Iris pigment epithelial cell (primary cell): ENCODE results near the gene MED27.

Source experiments
- DNase-seq: peaks from one replicate; pipeline ENCODE4 v3.0.0-alpha.2; 2011; ENCODE audit warnings: low read depth

MED27 gene, protein sequence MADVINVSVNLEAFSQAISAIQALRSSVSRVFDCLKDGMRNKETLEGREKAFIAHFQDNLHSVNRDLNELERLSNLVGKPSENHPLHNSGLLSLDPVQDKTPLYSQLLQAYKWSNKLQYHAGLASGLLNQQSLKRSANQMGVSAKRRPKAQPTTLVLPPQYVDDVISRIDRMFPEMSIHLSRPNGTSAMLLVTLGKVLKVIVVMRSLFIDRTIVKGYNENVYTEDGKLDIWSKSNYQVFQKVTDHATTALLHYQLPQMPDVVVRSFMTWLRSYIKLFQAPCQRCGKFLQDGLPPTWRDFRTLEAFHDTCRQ

DNA sequence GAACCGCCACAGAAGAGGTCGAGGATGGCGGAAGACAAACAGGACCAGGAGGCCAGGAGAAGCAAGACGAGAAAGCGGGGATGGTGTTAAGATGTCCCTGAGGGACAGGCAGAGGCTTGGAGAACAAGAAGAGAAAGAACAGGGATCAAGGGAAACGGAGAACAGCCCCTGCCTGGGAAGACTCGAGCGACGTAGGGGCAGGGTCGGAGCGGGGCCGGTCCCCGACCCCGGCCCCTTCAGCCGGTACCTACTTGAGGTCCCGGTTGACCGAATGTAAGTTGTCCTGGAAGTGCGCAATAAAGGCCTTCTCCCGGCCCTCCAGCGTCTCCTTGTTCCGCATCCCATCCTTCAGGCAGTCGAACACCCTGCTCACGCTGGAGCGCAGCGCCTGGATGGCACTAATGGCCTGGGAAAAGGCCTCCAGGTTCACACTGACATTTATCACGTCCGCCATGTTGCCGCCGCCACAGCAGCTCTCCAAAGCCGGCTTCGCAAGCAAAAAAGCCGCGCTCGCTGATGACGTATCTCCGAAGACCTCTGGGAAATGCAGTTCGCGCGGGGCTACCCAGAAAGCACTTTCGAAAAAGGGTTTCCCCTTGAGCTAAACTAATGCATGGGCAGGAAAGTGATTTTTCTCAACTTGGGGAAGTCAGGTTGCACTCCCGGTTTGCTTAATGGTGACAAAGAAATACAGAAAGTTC lies at the start of gene MED27:
TSS of gene MED27 (minus strand) at position 477 of the 701 bp plus-strand sequence. CDS start at position 454, 23 bp downstream.
- peak; percentile 95 for DNase-seq

DNA sequence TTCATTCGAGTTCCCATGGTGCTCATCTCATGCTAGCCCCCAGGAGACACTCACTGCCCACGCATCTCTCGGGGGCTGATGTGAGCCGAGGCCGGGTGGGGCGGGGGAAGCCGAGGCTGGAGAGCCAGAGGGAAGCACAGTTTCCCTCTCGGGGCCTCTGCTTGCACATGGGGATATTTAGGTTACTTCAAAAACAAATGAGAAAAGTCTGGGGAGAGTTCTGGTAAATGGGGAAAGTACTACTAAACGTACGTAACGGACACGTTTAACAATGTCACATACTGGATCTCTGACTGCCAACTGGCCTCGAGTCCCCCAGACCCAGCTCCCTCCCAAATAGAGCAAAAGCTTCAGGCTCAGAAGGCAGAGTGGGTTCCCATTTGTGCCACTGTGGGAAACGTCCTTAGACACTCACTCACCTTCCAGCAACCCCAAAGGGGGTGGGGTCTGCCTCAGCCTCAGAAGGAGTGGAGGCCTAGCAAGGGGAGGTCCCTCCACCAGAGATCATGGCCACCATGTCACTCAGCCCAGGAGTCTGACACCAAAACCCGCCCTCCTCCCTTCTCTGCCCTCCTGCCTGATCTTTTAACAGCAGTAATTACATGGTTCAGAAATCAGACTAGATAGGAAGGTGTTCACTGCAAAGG lies 48.3 kb upstream of the MED27 start:
- no peak for DNase-seq

DNA sequence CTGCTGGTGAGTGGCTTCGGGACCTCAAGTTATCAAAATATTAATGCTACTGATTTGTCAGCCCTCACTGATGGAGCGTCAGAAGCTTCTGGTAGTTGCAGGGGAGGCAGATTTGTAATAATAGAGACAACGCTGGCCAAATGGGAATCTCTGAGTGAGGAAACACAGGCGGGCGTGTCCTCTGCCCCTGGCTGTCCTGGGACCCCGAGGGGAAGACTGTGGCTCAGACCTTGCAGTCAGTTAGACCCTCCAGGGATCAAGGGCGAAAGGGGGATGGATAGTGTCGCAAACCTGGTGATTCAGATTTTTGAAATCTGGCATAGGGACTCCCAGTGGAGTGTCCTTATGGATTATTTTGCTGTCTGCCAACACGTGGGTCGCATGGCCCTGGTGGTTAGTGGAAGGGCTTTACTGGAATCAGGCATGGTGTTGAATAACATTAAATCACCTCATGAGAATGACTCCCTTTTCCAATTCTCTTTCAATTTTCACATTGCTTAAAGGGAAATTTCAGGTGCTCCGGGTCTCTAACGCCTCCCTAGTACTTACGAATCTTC lies 47.1 kb upstream of the MED27 start:
- no peak for DNase-seq

DNA sequence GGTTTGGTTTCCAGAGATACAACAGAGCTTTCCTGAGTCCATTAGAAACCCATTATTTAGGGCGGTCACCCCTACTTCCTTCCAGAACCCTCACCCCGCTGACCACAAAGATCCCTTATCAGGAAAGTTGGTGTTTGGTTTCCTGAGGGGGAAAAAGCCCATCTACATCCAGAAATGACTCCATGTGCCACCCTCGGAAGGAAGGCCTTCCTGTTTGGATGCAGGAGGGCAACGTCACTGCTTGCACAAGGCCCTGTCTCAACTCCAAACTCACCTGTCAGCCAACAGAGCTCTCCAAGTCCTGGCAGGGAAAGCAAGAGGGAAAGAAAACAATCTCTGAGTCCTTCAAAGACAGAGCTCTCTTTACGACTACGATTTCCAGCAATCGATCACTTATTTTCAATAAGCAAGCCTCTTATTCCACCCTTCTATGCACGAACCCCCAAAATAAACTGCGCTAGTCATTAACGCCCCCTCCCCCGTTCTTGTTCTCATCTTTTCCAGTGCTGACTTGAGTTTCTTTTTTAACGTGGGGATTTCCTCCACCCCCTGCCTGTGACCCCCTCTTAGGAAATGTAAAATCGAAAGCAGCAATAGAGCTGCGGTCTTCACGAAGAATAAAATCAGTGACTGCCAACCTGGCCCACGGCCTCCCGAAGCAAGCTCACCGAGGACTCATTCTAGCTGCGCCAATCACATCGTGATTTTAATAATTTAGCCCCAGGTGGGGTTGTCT lies 46.4 kb upstream of the MED27 start:
- no peak for DNase-seq

DNA sequence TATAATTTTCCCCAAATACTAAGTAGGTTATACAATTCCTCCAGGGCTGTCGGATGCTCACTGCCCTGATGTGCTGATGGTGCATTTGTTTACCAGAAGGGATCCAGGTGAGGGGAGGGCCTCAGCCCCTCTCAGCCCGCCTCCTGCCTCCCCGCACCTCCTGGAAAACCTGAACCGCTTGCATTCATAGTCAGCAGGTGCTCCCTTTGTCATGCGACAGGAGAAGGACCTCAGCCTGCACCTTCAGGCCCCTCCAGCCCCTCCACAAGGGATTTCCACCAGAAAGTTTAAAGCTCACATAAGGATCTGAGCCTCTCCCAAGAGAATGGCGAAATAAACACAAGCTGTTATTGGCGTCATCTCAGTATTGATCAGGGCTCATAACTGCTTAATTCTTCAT lies 45.7 kb upstream of the MED27 start:
- DNase-seq, result no peak

DNA sequence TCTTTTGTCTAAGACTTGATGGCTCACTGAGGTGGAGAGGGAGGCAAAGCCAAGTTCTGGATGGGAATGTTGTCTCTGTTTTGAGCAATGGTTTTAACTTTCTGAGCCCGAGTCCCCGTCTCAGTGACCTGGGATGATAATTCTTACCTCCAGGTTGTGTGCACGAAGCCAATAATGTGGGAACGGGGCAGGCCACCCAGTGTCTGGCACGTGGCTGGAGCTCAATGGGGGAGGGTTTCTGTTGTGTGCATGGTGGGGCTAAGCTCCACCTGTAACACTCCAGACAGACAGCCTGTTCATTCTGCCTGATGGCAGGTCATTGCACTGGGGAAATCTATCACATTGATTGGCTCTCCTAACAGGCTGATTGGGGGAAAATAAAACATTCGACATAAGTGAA lies 45.1 kb upstream of the MED27 start:
- DNase-seq, result no peak

DNA sequence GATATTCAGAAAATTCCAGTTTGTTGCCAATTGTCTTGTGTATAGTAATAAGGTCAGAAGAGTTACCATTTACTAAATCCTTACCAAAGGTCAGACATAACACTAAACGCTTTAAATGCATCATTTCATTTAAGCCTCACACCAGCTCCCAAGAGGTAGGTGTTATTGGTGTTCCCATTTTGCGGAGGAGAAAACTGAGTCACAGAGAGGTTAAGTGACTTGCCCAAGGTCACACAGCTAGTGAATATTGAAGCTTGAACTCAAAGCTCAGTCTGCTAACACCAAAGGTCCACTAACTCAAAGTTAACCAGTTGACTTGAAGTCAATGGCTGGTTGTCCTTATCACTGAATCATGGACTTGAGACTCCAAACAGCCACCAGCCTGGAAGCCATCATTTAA lies 41.4 kb upstream of the MED27 start:
- no peak for DNase-seq

DNA sequence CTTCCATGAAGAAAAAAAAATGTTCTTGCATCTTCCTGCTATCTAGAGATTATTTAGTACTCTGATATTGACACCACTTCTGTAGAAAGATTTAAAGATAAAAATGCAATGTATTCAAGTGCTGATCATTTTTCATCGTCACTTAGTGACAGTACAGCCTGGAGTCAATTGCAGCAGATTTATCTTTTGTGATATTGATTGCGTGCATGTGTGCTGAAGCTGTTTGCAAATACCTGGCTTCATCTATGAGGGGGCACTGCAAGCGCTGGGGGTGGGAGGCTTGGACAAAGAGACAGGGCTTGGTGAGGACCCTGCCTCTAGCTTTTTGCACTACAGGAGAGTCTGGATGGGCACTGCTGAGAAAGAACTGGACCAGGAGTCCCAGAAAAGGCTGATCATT lies 38.0 kb upstream of the MED27 start:
- DNase-seq, result no peak

DNA sequence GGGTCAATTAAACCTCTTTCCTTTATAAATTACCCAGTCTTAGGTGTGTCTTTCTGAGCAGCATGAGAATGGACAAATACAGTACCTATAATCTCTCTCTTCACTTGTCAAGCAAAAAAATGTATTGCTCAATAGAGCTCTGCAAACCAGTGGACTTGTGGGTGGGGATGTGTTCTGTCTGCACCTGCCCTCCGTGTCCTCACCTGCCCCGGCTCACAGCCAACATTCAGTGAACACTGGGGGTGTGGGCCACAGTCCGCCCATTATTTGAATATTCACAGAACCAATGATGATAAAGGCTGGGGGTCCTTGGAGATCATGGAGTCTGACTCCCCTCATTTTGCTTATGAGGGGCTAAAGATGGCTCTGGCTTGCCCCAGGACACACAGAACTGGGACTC lies 36.9 kb upstream of the MED27 start:
- DNase-seq, result no peak

DNA sequence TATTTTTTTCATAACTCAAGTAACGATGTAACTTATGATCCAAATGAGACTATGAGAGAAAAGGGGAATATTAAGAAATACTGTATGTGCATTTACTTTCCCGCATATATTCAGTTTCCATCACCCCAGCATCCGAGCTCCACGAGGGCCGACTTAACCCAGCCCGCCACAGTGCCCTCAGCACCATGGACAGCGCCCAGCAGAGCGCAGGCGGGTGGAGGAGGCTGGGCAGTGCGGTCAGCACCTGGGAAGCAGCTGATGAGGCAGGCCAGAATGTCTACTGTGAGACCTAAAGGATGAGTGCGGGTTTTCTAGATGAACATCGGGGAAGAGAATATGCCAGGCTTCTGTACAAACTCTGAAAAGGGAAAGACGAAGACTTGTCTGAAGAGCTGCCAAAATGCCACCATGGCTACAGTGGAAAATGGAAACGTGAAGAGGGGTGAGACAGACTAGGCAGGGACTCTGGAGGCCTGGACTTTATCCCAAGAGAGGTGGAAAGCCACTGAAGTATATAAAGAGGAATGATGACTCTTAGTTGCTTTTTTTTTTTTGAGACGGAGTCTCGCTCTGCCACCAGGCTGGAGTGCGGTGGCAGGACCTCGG lies 34.5 kb upstream of the MED27 start:
- peak; percentile 60 for DNase-seq

DNA sequence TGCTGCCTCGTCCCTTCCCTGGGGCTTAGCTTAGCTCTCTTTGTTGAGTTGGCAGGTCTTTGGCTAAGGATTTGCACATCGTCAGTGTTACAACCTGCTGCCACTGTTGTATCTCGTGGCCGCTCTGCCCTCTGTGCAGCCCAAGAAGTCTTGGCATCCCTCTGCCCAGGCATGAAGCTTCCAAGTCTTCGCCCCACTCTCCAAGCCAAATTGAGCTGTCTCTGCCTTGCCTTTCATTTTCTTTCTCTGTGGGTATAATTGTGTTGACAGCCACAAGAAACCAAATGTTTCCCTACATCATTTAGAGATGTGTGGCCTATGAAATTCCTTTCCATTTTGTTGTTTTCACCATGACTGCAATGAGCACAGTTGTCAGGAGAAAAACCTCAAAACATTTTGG lies 29.6 kb upstream of the MED27 start:
- DNase-seq, result no peak

DNA sequence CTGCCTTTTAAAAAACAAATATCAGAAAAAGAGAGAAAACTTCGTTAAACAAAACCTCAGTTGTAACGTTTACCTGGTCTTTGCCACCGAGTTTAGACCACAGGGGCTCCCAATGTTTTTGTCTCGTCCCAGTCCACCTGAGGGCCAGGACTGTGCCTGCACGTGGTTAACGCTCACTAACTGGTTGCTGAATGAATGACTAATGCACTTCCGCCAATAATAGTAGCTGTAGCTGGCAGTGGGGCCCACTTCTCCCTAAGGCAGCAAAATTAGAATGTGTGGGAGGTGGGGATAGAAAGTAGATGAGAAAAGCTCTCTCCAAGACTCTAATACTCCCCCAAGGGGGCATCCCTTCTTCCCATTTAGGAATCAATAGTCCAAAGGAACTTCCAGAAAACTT lies 29.1 kb upstream of the MED27 start:
- no peak for DNase-seq

DNA sequence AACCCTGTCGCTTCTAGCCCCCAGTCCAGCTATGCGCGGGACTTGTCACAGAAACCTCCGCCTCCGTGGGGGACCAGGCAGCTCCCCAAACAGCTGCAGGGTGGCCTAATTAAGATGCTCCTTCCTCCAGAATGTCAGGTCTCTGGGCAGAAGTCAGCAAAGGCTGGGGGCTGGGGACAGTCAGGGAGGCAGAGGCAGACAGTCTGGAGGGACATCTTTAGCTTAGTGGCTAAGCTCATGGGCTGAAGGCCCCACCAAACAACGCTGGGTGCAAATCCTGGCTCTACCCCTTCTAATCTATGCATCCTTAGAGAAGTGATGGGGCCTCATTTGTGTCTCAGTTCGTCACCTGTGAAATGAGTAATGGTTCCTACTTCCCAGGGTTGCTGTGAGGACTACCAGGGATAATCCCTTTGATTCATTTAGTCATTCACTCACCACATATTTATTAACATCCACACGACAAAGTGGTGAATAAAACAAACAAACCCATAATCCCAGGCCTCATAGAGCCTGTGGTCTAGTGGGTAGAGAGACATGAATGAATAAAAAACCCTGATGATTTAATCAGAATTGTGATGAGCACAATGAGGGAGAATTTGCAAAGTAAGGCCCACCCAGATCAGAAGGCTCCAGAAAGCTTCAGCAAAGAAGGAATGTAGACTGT lies 20.2 kb upstream of the MED27 start:
- peak; percentile 40 for DNase-seq

DNA sequence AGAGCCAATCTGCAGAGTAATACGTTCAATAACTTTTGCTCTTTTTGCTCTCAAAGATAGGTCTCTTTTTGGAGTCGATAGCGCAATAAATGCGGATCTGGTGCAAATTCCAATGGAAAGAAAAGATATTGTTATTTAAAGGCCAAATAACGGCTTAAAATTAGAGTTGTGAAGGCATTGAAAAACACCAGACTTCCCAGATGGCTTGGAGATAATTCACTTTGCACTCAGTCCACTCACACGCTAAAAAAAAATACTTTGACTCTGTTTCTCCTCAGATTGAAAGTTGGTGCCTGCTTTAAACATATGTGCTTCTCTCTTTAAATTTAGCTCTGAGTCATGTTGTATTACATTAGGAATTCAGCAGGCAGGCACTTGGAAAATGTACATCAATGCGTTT lies 19.5 kb upstream of the MED27 start:
- no peak for DNase-seq

DNA sequence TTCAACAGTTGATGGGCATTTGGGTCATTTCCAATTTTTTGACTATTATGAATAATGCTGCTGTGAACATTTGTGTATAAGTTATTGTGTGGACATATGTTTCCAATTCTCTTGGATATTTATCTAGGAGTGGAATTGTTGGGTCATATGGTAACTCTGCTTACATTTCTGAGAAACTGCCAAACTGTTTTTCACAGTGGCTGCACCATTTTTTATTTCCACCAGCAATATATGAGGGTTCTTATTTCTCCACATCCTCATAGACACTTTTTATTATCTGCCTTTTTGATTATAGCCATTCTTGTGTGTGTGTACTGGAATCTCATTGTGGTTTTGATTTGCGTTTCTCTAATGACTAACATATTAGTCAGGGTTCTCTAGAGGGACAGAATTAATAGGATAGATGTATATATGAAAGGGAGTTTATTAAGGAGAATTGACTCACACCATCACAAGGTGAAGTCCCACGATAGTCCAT lies 14.7 kb upstream of the MED27 start:
- DNase-seq, result peak; percentile 84

DNA sequence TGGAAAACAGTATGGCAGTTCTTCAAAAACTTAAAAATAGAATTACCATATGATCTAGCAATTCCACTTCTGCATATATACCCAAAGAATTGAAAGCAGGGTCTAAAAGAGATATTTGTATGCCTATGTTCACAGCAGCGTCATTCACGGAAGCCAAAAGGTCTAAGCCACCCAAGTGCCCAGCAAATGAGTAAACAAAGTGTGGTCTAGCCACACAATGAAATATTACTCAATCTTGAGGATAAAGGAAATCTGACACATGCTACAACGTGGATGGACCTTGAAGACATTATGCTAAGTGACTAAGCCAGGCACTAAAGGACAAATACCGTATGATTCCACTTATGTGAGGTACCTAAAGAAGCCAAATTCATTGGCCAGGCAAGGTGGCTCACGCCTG lies 11.1 kb upstream of the MED27 start:
- peak; percentile 41 for DNase-seq

DNA sequence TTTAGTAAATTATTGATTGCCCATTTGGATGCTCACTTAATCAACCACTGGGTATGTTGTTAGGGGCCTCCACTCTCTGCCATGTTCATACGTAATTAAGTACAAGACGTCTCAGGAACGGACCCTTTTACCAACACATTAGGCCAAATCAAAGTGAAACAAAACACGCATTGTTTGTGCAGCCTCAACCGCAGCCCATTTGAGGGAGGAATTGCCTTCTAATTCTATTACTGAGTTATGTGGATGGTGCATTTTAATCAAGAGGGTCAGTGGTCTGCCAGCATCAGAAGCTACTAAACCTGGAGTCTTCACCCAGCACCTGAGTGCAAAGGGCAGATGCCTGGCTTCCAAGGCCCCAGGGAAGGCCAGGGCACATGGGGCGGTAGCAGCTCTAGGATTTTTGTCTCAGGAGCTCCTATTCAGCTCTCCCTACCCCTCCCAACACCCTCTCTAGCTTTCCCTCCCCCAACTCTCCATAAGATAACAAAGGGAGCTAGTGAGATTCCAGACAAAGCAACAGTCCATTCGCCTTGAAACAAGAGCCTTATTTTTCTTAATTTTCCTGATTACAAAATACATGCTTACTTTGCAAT lies 7.9 kb upstream of the MED27 start:
- DNase-seq, result no peak

DNA sequence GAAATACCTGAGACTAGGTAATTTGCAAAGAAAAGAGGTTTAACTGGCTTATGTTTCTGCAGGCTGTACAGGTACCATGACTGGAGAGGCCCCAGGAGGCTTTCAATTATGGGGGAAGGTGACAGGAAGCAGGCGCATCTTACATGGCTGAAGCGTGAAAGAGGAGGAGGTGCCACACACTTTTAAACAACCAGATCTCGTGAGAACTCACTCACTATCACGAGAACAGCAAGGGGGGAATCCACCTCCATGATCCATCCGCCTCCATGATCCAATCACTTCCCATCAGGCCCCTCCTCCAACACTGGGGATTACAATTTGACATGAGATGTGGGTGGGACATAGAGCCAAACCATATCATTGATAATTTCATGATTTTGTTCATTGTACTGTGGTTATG lies 2.5 kb upstream of the MED27 start:
- DNase-seq, result no peak

DNA sequence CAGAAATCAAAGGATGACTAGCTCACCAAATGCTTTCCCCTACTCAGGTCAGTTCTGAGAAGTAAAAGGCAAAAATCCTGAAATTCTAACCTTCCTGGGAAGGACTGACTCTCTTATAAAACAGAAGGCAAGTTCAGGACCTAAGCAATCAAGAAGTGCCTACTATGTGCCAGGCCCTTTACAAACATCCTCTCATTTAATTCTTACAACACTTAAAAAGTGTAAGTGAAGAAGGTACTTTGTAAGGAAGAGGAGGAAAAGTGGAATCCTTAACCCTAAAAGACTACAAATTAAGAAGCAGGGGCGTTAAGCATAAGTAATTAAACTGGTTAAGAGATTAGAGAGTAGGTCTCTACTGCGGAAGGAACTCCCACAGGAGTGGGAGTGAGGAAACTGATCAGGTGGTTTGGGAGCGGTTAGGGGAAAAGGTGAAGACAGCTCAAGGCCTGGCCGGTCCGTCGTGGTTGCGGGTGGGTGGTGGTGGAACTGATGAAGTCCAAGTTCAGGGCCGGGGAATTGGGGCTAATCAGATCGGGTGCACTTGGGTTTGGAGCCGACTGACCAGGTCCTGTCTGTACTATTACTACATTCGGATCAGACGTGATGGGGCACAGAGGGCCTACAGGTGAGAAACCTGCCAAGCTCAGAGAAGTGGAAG lies 839 bp downstream of the MED27 start:
- peak; percentile 7 for DNase-seq
